ENCODE results near the gene SIT1. TPM values are rescaled to one million over a fixed set of nuclear protein-coding genes. Genes with fewer than 3 reads are reported as not detected.

The SIT1 gene
- total RNA-seq, 1 donor from 2014 or later, result not detected

DNA sequence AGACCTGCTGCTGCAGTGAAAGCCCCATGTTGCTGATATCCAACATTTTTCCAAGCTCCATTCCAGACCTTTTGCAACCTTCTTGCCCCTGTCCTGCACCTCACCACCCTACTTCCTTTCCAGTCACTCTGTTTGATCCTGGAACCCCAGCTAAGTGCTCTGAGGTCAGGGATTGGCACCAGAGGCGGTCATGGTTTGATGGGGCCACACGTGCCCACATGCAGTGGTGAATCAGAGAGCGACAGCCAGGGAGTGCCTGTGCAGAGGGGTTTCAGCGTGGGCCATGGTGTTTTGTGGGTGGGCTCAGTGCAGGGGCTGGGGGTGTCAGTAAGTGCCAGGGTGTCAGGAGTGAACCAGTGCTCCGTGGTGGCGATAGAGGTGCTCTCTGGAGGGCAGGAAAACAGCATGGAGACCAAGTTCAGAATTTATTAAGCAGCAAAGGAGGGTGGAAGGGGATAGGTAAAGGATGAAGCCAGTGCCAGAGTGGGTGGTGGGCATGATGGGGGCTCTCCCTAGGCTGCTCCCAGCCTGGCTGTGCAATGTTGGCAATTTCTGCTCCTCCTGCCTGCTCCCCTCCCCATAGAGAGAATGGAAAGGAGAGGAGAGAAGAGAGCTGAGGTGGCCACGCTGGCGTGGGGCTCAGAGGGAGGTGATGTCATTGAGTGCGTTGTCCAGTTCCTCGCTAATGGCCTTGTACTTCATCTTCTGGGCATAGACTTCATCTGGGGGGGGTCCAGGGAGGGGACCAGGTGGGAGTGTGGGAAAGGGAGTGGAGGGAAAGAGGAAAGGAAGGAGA is 32.0 kb upstream of the SIT1 start:
- DNase-seq, result no peak

DNA sequence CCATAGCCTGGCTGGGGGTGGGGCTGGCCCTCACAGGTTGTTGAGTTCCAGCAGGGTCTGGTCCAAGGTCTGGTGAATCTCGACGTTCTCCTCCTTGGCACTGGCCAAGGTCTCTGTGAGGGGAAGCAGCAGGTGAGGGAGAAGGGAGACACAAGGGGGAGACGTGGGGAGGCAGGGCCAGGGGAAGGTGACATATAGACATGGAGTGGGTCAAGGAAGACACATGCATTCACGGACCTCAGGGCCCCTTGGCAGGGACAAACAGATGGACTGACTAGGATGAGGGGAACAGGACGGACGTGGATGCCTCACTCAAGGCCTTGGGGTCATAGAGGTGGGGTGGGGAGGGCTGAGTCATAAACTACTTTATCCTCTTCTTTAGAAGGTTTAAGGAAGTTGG is 31.3 kb upstream of the SIT1 start:
- DNase-seq, result no peak

DNA sequence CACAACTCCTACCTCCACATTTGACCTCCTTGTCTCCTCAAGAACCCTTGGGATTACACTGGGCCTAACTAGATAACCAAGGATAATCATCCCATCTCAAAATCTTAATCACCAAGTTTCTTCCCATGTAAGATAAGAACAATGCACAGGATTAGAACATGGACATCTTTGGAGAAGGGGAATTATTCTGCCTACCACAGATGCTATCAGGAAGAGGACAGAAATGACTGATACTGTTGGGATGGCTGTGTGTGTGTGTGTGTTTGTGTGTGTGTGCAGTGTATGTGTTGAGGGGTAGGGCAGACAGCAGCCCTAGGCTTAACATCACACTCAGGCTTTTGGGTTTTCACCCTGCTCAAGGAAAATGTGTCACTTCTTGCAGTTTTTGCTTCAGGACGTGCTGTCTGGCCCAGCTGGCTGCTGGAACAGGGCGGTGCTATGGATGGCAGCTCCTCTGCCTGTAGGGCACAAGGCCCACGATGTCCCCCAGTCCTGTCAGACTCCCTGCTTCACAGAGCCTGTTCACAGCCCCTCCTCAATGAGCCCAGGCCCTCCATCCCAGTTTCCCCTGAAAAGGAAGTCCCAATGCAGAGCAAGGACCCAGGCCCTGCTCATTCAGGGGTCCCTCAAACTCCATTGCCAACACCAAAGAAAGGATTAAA is 30.7 kb upstream of the SIT1 start:
- DNase-seq, result no peak

DNA sequence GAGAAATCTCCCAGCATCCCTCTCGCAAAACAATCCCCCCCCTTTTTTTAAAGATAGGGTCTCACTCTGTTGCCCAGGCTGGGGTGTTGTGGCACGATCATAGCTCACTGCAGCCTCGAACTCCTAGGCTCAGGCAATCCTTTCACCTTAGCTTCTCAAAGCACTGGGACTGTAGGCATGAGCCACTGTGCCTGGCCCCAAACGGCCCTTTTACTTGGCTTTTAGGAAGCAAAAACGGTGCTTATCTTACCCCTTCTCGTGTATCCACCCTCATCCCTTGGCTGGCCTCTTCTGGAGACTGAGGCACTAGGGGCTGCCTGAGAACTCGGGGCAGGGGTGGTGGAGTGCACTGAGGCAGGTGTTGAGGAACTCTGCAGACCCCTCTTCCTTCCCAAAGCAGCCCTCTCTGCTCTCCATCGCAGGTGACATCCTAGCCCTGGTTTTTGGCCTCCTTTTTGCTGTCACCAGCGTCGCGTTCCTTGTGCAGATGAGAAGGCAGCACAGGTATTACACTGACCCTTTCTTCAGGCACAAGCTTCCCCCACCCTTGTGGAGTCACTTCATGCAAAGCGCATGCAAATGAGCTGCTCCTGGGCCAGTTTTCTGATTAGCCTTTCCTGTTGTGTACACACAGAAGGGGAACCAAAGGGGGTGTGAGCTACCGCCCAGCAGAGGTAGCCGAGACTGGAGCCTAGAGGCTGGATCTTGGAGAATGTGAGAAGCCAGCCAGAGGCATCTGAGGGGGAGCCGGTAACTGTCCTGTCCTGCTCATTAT is 29.8 kb upstream of the SIT1 start:
- no peak for DNase-seq

DNA sequence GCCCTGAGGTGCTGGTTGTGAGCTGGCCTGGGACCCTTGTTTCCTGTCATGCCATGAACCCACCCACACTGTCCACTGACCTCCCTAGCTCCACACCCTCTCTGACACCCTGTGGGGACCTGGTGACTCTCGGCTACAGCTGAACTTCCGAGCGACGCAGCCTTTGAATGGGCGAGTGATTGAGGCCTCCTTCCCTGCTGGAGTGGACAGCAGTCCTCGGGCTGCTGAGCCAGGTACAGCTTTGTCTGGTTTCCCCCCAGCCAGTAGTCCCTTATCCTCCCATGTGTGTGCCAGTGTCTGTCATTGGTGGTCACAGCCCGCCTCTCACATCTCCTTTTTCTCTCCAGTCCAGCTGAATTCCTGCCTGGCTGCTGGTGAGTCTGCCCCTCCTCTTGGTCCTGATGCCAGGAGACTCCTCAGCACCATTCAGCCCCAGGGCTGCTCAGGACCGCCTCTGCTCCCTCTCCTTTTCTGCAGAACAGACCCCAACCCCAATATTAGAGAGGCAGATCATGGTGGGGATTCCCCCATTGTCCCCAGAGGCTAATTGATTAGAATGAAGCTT is 29.1 kb upstream of the SIT1 start:
- no peak for DNase-seq

DNA sequence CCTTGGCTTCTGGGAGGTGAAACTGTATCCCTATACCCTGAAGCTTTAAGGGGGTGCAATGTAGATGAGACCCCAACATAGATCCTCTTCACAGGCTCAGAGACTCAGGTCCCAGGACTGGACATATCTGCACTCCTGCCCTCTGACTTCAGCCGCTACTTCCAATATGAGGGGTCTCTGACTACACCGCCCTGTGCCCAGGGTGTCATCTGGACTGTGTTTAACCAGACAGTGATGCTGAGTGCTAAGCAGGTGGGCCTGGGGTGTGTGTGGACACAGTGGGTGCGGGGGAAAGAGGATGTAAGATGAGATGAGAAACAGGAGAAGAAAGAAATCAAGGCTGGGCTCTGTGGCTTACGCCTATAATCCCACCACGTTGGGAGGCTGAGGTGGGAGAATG is 28.4 kb upstream of the SIT1 start:
- DNase-seq, result no peak

DNA sequence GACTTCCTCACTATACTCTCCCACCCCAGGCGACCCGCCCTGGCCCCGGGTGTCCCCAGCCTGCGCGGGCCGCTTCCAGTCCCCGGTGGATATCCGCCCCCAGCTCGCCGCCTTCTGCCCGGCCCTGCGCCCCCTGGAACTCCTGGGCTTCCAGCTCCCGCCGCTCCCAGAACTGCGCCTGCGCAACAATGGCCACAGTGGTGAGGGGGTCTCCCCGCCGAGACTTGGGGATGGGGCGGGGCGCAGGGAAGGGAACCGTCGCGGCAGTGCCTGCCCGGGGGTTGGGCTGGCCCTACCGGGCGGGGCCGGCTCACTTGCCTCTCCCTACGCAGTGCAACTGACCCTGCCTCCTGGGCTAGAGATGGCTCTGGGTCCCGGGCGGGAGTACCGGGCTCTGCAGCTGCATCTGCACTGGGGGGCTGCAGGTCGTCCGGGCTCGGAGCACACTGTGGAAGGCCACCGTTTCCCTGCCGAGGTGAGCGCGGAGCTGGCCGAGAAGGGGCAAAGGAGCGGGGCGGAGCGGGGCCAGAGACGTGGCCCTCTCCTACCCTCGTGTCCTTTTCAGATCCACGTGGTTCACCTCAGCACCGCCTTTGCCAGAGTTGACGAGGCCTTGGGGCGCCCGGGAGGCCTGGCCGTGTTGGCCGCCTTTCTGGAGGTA is 25.1 kb upstream of the SIT1 start:
- DNase-seq, result no peak

DNA sequence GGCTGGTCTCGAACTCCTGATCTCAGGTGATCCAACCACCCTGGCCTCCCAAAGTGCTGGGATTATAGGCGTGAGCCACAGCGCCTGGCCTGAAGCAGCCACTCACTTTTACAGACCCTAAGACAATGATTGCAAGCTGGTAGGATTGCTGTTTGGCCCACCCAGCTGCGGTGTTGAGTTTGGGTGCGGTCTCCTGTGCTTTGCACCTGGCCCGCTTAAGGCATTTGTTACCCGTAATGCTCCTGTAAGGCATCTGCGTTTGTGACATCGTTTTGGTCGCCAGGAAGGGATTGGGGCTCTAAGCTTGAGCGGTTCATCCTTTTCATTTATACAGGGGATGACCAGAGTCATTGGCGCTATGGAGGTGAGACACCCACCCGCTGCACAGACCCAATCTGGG is 24.5 kb upstream of the SIT1 start:
- DNase-seq, result no peak

DNA sequence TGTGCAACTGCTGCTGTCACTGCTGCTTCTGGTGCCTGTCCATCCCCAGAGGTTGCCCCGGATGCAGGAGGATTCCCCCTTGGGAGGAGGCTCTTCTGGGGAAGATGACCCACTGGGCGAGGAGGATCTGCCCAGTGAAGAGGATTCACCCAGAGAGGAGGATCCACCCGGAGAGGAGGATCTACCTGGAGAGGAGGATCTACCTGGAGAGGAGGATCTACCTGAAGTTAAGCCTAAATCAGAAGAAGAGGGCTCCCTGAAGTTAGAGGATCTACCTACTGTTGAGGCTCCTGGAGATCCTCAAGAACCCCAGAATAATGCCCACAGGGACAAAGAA is 23.3 kb upstream of the SIT1 start:
- DNase-seq, result no peak

DNA sequence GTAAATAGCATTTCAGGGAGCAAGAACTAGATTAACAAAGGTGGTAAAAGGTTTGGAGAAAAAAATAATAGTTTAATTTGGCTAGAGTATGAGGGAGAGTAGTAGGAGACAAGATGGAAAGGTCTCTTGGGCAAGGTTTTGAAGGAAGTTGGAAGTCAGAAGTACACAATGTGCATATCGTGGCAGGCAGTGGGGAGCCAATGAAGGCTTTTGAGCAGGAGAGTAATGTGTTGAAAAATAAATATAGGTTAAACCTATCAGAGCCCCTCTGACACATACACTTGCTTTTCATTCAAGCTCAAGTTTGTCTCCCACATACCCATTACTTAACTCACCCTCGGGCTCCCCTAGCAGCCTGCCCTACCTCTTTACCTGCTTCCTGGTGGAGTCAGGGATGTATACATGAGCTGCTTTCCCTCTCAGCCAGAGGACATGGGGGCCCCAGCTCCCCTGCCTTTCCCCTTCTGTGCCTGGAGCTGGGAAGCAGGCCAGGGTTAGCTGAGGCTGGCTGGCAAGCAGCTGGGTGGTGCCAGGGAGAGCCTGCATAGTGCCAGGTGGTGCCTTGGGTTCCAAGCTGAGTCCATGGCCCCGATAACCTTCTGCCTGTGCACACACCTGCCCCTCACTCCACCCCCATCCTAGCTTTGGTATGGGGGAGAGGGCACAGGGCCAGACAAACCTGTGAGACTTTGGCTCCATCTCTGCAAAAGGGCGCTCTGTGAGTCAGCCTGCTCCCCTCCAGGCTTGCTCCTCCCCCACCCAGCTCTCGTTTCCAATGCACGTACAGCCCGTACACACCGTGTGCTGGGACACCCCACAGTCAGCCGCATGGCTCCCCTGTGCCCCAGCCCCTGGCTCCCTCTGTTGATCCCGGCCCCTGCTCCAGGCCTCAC is 22.6 kb upstream of the SIT1 start, which contains the start of gene CA9:
CA9 (plus strand) TSS at position 797 of the 893 bp plus-strand sequence; CDS start at position 829, 32 bp downstream.
- no peak for DNase-seq

DNA sequence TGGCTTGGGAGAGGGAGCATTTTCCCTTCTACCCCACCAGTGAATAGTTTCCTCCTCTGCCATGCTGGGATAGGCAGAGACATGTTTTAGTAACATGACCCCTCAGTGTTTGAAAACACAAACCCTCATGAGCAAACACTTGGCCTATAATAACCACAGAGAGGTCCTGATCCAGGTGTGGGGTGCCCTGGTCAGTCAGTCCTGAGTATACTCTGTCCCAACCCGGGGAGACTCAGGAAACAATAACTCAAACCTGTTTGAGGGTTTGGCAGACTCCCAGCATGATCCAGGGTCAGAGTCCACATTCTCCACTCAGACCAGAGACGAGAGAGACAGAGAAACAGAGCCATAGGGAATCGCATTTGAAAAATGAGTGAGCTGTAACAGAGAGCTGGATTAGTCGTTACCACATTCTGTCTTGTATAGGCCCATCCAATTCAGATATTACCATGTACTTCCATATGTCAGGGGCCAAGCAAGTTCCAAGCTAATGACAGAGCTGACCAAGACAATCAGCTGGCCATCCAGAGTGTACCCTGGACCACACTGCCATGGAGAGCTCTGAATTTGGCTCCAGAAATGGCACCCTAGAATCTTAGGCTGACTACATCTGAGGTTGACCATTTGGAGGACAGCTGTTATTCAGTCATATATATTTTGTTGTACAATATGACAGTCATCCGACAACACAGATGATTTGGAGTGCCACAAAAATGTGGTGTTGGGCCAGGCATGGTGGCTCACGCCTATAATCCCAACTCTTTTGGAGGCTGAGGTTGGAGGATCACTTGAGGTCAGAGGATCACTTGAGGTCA is 18.8 kb upstream of the SIT1 start:
- DNase-seq, result no peak

DNA sequence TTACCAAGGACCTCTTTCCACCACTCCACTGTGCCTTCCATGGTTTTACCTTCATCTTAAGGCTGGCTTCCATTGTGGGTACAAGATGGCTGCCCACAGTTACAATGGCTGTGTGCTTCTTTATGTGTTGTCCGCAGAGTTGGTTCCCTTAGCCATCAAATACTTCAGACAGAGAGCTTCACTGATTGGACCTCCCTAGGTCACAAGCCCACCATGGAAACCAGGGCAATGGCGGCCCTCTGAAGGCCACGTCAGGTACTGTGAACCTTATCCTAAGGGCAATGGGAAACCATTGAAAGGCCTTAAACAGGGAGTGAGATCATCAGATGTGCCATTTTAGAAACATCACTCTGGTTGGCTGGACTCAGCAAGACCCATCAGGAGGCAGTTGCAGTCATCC is 17.2 kb upstream of the SIT1 start:
- DNase-seq, result no peak

DNA sequence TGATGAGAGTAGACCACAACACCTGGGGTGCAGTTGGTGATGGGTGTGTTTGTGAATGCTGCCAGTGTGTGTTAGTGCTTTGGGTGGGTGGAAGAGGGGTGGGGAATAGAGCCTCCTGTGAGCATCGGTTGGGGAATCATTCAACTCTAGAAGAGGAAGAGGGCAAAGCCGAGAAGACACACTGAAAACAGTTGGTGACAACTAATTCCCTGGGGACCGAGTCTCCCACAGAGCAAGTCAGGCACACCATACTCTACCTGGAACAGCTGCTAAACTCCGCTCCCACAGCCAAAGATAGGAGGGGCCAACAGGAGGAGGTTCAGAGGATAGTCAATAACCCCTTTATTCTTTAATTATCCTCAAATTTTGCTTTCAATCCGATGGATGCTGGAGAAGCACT is 15.8 kb upstream of the SIT1 start:
- DNase-seq, result no peak

DNA sequence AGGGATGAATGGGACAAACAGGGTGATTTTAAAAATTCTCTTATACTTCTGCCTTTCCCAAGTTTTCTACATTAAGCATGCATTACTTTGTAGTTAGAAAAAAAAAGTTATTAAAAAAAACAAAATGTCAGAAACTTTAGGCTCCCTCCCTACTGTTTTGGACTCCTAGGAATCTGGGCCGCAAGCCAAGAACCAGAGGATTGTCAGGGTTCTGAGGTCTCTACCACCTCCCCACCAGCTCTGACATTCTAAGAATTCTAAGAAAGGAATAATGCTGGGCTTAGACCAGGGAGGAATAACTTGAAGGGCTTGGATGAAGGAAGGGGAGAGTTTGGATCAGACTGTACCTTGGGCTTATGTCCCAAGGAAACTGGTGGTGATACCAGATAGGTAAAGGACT is 15.3 kb upstream of the SIT1 start:
- no peak for DNase-seq

DNA sequence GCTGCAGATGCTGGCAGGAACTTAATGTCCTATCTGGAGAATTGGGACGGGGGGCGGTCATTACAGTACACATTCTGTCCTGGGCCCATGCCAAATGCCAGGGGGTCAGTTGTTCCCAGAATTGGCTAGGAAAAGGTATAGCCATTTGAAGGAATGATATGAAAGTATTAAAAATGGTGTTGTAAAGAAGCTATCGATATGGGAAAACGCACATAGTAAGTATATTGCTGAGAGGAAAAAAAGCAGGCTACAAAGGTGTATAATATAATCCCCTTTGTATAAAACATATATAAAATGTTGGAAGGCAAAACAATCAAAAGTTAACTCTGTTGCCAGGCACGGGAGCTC is 14.7 kb upstream of the SIT1 start:
- DNase-seq, result no peak

DNA sequence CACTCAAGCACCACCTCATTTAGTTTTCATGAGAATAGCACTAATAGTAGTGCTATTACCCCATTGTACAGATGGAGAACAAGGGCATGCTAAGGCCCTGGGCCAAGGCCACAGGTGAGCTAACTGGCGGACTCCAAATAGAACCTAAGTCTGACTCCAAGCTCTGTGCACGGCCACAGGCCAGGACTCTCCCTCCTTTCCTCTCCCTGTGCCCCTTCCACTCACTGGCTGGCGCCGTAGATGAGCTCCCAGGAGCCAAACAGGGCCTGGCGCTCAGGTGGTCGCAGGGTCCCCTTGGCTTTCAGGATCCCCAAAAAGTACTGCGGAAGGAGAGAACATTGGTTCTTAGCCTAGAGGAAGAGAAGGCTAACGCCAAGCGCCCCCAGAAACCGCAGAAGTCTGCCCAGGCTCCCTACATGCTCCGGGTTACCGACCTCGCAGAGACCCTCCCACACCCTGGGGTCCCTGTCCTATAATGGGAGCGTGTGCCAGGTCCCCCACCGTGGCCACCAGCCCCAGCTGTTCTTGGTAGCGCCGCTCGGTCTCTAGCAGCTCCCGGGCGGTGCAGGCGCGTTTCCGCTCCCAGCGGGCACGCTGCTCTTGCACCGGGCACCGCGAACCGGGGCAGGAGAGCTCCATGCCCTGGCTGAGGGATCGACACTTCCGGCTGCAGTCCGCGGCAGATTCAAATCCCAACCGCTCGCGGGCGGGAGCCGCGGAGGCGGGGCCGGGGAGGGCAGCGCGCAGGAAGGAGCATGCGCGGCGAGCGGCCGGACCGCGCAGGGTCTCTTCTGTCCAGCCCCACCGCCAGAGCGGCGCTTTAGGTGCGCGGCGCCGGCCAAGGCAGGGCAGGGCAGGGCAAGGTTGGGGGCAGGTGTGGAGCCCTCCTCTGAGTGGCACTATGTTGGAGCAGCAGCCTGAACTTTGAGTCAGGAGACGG is 14.1 kb upstream of the SIT1 start, which contains the start of gene ARHGEF39:
ARHGEF39 (minus strand) TSS at position 665 of the 940 bp plus-strand sequence; CDS start at position 639, 26 bp downstream.
- peak; percentile 64 for DNase-seq

DNA sequence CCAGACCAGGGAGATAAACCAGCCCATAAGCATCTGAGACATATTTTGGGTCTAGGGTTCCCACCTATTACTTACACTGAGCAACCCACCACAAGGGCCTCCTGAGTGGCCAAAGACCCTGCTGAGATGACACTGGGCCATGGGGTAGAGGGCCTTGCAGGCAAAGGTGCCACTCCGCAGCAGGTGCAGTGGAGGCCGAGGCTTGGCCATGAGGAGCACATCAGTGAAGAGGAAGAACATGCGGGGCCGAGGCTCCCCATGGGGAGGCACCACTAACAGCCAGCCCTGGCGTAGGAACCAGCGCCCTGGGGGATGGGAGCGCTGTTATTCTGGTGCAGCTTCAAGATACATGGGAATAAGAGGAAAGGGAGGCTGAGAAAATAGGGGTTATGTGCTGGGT is 11.7 kb upstream of the SIT1 start:
- no peak for DNase-seq

DNA sequence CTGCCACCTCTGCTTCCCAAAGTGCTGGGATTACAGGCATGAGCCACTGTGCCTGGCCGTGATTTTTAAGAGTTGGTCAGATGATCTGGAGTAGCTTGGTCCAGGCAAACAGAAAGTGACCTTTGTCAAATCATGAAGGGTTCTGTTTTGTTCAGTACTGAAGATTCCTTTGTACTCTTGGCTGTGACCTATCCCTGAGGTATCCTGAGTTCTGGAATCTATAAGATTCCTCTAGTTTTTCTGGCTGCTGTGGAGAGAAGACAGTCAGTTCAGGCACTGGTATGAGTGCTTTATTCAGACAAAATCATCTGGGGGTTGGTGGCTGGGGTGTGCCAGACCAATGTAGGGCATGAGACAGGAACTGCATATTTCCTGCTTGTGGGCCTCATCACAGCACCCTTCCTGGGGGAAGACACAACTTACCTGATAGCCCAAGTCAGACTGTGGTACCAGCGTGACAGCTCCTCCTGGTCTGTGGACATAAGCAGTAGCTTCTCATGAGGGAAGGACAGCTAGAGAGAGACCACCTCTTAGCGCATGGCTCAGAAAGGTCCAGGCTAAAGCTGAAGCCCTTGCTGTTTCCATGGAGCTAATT is 11.1 kb upstream of the SIT1 start:
- no peak for DNase-seq

DNA sequence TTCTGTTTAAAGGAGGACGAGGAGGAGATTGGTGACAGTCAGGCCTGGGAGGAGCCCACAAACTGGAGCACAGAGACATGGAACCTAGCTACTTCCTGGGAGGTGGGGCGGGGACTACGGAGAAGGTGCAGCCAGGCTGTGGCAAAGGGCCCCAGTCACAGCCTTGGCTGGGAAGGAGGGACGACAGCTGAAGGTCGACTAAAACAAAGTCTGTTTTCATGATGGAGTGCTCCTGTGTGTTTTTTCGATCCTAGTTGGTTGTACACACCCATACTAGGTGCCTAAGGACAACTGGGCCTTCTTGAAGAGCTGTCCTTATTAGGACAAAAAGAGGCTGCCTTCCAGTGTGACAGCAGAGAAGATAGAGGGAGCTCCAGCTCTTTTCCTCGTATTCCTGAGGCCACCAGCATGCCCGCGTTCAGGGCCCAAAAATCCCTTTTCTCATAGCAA is 10.3 kb upstream of the SIT1 start:
- DNase-seq, result no peak
